ENCODE data around the gene CDH19. TPM values are rescaled to one million over a fixed set of nuclear protein-coding genes. Genes with fewer than 3 reads are reported as not detected.

CDH19 gene
- total RNA-seq, 1 donor from 2014 or later, result not detected

GRCh38 chr18:66575263-66575662, 28.6 kb downstream of the CDH19 start:
- DNase-seq (ENCODE audit: low read depth), result no peak
- TF ChIP-seq, protein P1, sequence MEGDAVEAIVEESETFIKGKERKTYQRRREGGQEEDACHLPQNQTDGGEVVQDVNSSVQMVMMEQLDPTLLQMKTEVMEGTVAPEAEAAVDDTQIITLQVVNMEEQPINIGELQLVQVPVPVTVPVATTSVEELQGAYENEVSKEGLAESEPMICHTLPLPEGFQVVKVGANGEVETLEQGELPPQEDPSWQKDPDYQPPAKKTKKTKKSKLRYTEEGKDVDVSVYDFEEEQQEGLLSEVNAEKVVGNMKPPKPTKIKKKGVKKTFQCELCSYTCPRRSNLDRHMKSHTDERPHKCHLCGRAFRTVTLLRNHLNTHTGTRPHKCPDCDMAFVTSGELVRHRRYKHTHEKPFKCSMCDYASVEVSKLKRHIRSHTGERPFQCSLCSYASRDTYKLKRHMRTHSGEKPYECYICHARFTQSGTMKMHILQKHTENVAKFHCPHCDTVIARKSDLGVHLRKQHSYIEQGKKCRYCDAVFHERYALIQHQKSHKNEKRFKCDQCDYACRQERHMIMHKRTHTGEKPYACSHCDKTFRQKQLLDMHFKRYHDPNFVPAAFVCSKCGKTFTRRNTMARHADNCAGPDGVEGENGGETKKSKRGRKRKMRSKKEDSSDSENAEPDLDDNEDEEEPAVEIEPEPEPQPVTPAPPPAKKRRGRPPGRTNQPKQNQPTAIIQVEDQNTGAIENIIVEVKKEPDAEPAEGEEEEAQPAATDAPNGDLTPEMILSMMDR (conservative IDR thresholded peaks at IDR 0.05; ENCODE audit: low read depth, low read length), result no peak
- H3K4me3 ChIP-seq (ENCODE audit: low read depth, low read length), result no peak overlapping the region

- TF ChIP-seq, protein P1 (conservative IDR thresholded peaks at IDR 0.05; ENCODE audit: low read depth, low read length), result no peak
- no peak for DNase-seq (ENCODE audit: low read depth)
- no peak overlapping the region for H3K4me3 ChIP-seq (ENCODE audit: low read depth, low read length)
Observed at GRCh38 chr18:66571845-66572244, 32.0 kb downstream of the CDH19 start.

GRCh38 chr18:66566616-66567015, 37.3 kb downstream of the CDH19 start:
- H3K4me3 ChIP-seq (ENCODE audit: low read depth, low read length), result no peak overlapping the region
- TF ChIP-seq, protein P1 (conservative IDR thresholded peaks at IDR 0.05; ENCODE audit: low read depth, low read length), result no peak
- DNase-seq (ENCODE audit: low read depth), result no peak

DNA sequence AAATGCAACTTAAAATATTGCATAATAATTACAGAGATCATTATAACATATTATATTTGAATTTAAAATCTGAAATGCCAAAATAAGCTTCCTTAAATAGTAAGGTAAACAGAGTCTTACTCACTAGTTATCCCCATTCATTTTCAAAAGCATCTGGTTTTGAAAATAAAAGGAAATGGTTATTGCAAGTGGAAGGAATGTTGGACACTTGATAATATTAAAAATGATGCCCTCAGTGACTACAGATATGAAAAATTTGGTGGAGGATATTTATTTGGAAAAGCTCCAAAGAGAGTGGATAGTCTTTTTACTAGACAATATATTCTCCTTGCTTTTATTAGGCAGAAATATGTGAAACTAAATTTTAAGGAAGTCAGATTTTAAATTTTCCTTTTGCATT, 39.7 kb downstream of the CDH19 start:
- TF ChIP-seq, protein P1 (conservative IDR thresholded peaks at IDR 0.05; ENCODE audit: low read depth, low read length), result no peak
- no peak for DNase-seq (ENCODE audit: low read depth)
- no peak overlapping the region for H3K4me3 ChIP-seq (ENCODE audit: low read depth, low read length)

- no peak overlapping the region for H3K4me3 ChIP-seq (ENCODE audit: low read depth, low read length)
- no peak for DNase-seq (ENCODE audit: low read depth)
- TF ChIP-seq, protein P1 (conservative IDR thresholded peaks at IDR 0.05; ENCODE audit: low read depth, low read length), result no peak
Observed at GRCh38 chr18:66562279-66562678, 41.6 kb downstream of the CDH19 start.

GRCh38 chr18:66560094-66560493, 43.8 kb downstream of the CDH19 start:
- H3K4me3 ChIP-seq (ENCODE audit: low read depth, low read length), result no peak overlapping the region
- TF ChIP-seq, protein P1 (conservative IDR thresholded peaks at IDR 0.05; ENCODE audit: low read depth, low read length), result peak; percentile 62
- no peak for DNase-seq (ENCODE audit: low read depth)

DNA sequence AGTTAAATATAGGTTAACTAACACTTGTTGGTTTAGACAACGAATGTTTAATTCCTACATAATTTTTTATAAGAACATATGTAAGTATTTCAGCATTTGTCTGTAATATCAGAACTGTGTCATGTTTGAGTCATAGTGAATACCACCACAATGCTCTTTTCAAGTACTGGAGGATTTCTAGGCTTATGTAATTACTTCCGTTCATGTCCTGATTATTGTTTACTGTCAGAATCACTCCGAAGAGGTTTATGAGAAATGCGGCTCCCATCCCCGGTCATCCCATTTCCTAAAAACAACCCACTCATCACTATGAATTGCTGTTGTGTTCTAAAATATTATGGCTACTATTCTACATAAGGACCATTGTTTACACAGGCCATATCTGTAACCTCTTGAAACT, 45.1 kb downstream of the CDH19 start:
- no peak overlapping the region for H3K4me3 ChIP-seq (ENCODE audit: low read depth, low read length)
- TF ChIP-seq, protein P1 (conservative IDR thresholded peaks at IDR 0.05; ENCODE audit: low read depth, low read length), result no peak
- DNase-seq (ENCODE audit: low read depth), result no peak

Measured in epithelial cell of proximal tubule (primary cell).